Thyroid gland (tissue), 4 donors: ENCODE measurements around the gene ADAM22. TPM values are rescaled to one million over a fixed set of nuclear protein-coding genes. Genes with fewer than 3 reads are reported as not detected.

Experiments
- DNase-seq, 2 donors: peaks; one replicate each; pipeline ENCODE4 v3.0.0-alpha.2; 2019
- H3K27ac ChIP-seq, 3 donors: fragments of 200-600 bp; sonication (generic); 1 replicate in 2 of 3; 2 replicates in 1 of 3; pipeline ENCODE4 v1.5.1; 2016 to 2019; ENCODE audit warnings: mild to moderate bottlenecking in 1 of 3, moderate library complexity in 1 of 3
- H3K27me3 ChIP-seq: fragments of 200-600 bp; sonication (generic); one replicate; pipeline ENCODE4 v1.5.1; 2019
- H3K36me3 ChIP-seq, 2 donors: fragments of 200-600 bp; sonication (generic); one replicate each; pipeline ENCODE4 v1.5.1; 2016 to 2019
- H3K4me1 ChIP-seq, 2 donors: fragments of 200-600 bp; sonication (generic); one replicate each; pipeline ENCODE4 v1.5.1; 2017 to 2019
- H3K4me3 ChIP-seq, 3 donors: fragments of 200-600 bp; sonication (generic); replicated peaks in 1 of 3; 1 replicate in 2 of 3; 2 replicates in 1 of 3; pipeline ENCODE4 v1.5.1; 2016; ENCODE audit warnings: mild to moderate bottlenecking in 1 of 3
- H3K9me3 ChIP-seq: fragments of 200-600 bp; sonication (generic); one replicate; pipeline ENCODE4 v1.5.1; 2017
- CTCF ChIP-seq, 6 experiments: fragments of 200-600 bp in 3 of 6; fragments of 450-650 bp in 3 of 6; sonication (generic) in 3 of 6; IDR thresholded peaks; one replicate each; pipeline ENCODE4 v1.5.1; 2016 to 2019; ENCODE audit warnings: antibody characterized with exemption in 6 of 6, mild to moderate bottlenecking in 2 of 6, inconsistent platforms in 1 of 6, moderate library complexity in 1 of 6
- POLR2A ChIP-seq, 2 donors: fragments of 450-650 bp; IDR thresholded peaks; one replicate each; pipeline ENCODE4 v1.6.1; 2017; ENCODE audit warnings: antibody characterized with exemption in 2 of 2, mild to moderate bottlenecking in 2 of 2, moderate library complexity in 1 of 2
- WGBS, 2 donors: methylation state at CpG; one replicate each; pipeline ENCODE4 v1.1.5; 2017; 5-methylcytosine and 5-hydroxymethylcytosine counted together
- intact Hi-C: fragments of 100-400 bp; cut with DNase I; formaldehyde crosslinking; loops from one replicate; pipeline ENCODE4 v1.15.1; 2023
- total RNA-seq, 4 donors: library from RNA; depleted of rRNA; stranded (reverse); fragments of >200 nt; gene quantifications; one replicate each; pipeline ENCODE4 v1.2.3, GENCODE V29; 2016

ADAM22 gene
- total RNA-seq, 4 donors from 2014 or later, result 13.0 to 25.0 (median 17.1) TPM

DNA sequence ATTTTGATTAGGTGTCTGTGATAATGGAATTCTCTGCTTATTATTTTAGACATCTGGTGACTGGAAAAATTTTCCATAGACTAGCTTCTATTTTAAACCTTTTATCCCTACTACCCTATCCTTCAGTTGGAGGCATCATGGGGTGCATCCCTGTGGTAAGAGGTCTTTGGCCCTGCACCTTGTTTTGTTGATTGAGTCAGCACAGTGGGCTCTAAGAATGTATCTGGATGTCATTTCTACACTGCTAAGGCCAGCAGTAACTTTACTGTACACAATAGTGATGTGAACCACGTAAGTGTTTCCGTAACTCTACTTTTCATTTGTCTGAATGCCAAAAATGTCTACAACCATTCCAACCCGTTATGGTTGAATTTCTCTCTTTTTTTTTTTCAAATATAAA lies 75.6 kb downstream of the ADAM22 start:
- no peaks in the 10 kb centered on the region for H3K9me3 ChIP-seq
- no peaks in the 10 kb centered on the region for H3K36me3 ChIP-seq
- intact Hi-C loops, result no loop called here
- 84 to 85% methylated on average over 3 of the region's 3 CpGs for WGBS, 2 donors
- DNase-seq, result no peak
- H3K4me1 ChIP-seq, result no peaks in the 10 kb centered on the region
- no peaks in the 10 kb centered on the region for H3K27me3 ChIP-seq
- no peak for TF ChIP-seq CTCF (IDR thresholded peaks at IDR 0.05)
- TF ChIP-seq POLR2A (IDR thresholded peaks at IDR 0.05), result no peak
- no peak overlapping the region for H3K27ac ChIP-seq
- H3K4me3 ChIP-seq, result no peak overlapping the region

DNA sequence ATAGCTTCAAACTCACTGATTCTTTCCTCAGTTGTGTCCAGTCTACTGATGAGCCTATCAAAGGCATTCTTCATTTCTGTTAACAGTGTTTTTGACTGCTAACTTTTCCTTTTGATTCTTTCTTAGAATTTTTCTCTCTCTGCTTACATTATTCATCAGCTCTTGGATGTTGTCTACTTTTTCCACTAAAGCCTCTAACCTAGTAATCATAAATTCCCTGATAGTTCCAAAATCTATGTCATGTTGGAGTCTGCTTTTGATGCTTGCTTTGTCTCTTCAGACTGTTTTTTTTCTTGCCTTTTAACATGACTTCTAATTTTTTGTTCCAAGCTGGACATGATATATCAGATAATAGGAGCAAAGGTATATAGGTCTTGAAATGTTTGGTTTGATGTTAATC lies 78.0 kb downstream of the ADAM22 start:
- Histone ChIP-seq H3K9me3 (no peaks in the 10 kb centered on the region), H3K4me1 (no peaks in the 10 kb centered on the region), H3K27ac (no peak overlapping the region), H3K4me3 (no peak overlapping the region), H3K36me3 (no peaks in the 10 kb centered on the region), H3K27me3 (no peaks in the 10 kb centered on the region)
- no peak for DNase-seq
- intact Hi-C loops, result no loop called here
- TF ChIP-seq POLR2A (IDR thresholded peaks at IDR 0.05), result no peak
- no peak for TF ChIP-seq CTCF (IDR thresholded peaks at IDR 0.05)

DNA sequence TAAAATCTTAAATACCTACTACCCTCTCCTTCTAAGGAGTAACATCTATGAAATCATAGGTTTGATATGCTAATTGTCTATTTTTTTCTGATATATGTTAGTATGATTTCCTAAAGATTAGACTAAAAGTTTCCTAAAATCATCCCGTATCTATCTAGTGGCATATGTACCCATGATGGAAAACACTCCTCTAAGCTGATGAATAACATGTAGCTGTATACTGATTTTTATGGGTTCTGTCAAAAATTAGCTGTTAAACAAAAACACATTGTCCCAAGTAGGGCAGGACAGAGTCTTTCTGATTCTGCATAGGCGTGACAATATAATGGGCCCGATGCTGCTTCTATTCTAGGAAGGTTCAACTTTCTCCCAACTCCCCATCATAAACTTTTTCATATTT lies 79.9 kb downstream of the ADAM22 start:
- Histone ChIP-seq H3K36me3 (no peaks in the 10 kb centered on the region), H3K27me3 (no peaks in the 10 kb centered on the region), H3K27ac (no peak overlapping the region), H3K4me1 (no peaks in the 10 kb centered on the region), H3K4me3 (no peak overlapping the region), H3K9me3 (no peaks in the 10 kb centered on the region)
- intact Hi-C loops, result no loop called here
- DNase-seq, result no peak
- 94 to 97% methylated on average over 3 of the region's 3 CpGs for WGBS, 2 donors
- no peak for TF ChIP-seq POLR2A (IDR thresholded peaks at IDR 0.05)
- TF ChIP-seq CTCF (IDR thresholded peaks at IDR 0.05), result no peak

DNA sequence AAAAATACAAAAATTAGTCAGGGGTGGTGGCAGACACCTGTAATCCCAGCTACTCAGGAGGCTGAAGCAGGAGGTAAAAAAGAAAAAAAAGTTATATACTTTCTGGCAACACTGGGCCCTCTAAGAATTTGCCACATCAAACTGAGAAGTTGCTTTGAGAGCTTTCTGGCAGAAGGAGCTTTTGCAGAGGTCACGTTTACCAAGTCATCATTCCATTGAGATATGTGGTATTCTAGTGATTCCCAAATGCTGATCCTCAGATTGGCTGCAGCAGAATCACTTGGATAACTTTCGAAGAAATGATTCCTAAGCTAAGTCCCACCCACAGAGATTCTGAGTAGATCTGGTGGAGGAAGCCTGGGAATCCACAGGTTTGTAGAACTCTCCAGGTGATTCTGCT lies 80.5 kb downstream of the ADAM22 start:
- DNase-seq, result no peak
- H3K9me3 ChIP-seq, result no peaks in the 10 kb centered on the region
- no peaks in the 10 kb centered on the region for H3K4me1 ChIP-seq
- intact Hi-C loops, result no loop called here
- no peak for TF ChIP-seq CTCF (IDR thresholded peaks at IDR 0.05)
- TF ChIP-seq POLR2A (IDR thresholded peaks at IDR 0.05), result no peak
- no peak overlapping the region for H3K4me3 ChIP-seq
- no peak overlapping the region for H3K27ac ChIP-seq
- WGBS, 2 donors, result 72 to 95% methylated on average over 2 of the region's 2 CpGs
- H3K36me3 ChIP-seq, result no peaks in the 10 kb centered on the region
- H3K27me3 ChIP-seq, result no peaks in the 10 kb centered on the region

GRCh38 chr7:88015309-88015708 lies 81.3 kb downstream of the ADAM22 start:
- 77 to 86% methylated on average over 1 of the region's 1 CpG for whole genome bisulfite sequencing, 2 donors
- Histone ChIP-seq H3K27ac (no peak overlapping the region), H3K4me1 (no peaks in the 10 kb centered on the region), H3K4me3 (no peak overlapping the region), H3K9me3 (no peaks in the 10 kb centered on the region), H3K36me3 (no peaks in the 10 kb centered on the region), H3K27me3 (no peaks in the 10 kb centered on the region)
- intact Hi-C loops, result no loop called here
- no peak for DNase-seq
- no peak for TF ChIP-seq CTCF (IDR thresholded peaks at IDR 0.05)
- TF ChIP-seq POLR2A (IDR thresholded peaks at IDR 0.05), result no peak
